Cardiac ventricle fibroblast (primary cell): ENCODE data around the gene KPTN. TPM values are rescaled to one million over a fixed set of nuclear protein-coding genes. Genes with fewer than 3 reads are reported as not detected.

Experiments used
- total RNA-seq: library from RNA; depleted of rRNA; stranded (reverse); fragments of >200 nt; gene quantifications from 2 replicates; pipeline ENCODE4 v1.2.3, GENCODE V29; 2015

The KPTN gene
- total RNA-seq: 4.1 and 4.3 TPM in 2 replicates

DNA sequence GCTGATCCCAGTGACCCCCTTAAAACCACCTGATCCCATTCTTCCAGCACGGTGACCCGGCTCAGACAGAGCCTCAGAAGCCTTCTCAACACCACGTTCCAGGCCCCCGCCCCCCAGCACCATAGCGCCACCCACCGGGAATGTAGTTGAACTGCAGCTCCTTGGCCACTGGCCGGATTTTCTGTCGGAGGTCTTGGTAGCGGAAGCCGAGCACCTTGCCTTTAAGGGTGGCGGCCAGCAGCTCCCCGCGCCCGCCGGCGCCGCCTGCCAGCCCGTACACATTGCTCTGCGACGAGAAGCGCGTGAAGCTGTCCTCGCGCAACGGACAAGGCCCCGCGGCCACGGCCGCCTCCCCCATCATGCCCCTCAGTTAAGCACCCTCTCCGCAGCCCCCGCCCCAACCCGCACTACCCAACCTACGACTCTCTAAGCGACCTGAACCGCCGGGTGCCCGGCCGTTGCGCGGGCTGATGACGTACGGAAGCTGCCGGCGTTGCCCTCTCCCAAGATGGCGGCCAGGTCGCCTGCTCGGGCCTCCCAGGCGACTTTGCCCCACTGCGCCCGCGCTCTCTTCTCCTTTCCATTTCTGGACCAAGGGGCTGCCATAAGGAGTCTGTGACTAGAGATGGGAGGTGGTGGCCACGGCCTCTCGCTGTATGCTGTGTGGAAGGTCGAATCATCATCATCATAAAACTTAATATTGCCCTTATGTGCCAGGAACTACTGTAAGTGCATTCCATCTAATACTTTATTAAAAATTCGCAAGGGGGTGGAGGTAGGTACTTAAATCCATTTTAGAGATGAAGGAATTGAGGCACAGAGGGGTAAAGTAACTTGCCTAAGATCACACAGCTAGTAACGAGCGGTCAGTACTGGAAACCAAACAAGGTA is at the start of gene KPTN:
Gene KPTN, minus strand, starts transcription at position 420 of the 891 bp plus-strand sequence. Its CDS starts 59 bp downstream, at position 361.

DNA sequence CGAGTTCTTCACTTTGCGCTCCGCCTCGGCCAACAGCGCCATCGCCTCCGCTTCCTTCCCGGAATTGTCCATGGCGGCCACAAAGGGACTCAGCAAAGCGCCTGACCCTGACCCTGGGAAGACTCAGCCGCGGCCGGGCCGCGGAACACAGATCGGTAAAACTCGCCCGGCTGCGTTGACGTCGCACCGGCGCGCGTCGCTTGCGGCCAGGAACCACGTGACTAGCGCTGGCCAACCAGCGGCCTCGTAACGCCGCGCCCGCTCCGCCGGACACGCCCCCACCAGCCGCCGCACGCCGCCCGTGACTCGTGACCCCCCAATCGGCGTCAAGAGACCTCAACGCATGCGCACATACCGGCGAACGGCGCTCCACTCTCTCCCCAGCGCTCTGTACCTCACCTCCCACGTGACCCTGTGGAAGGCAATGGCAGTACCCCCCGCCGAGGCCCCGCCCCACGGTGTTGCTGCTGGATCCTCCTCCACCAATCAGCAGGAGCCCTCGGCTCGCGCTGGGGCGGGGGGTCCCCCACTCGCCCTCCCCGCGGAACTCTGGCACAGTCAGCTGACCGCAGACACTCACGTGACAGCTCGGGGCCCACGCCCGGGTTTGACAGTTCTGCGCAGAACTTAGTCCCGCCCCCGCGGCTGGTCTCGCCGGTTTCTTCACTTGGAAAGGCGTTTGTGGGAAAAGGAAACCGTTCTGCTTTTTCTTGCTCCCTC is 31.0 kb upstream of the KPTN start, which contains the start of gene NAPA:
Gene NAPA, minus strand, starts transcription at position 195 of the 720 bp plus-strand sequence. Its CDS starts 123 bp downstream, at position 72.

GRCh38 chr19:47471733-47472457 is 12.1 kb downstream of the KPTN start, which contains the start of gene SLC8A2:
SLC8A2 (minus strand) TSS chr19:47471893; CDS start chr19:47466403, 5,490 bp downstream.

Other genes starting within 250 kb of the KPTN start
- gene CCDC9, start 227.7 kb downstream of the KPTN start, total RNA-seq: 12.1 and 20.8 TPM in 2 replicates
- 7.4 and 12.9 TPM in 2 replicates for gene INAFM1, start 209.3 kb downstream of the KPTN start, total RNA-seq
- 0.05 TPM in 1 of 2 replicates, not detected in the other for gene C5AR1, start 174.4 kb downstream of the KPTN start, total RNA-seq
- not detected in 2 replicates for gene C5AR2, start 152.0 kb downstream of the KPTN start, total RNA-seq
- gene DHX34, start 134.9 kb downstream of the KPTN start, total RNA-seq: 5.3 and 8.2 TPM in 2 replicates
- 20.4 and 27.8 TPM in 2 replicates for gene MEIS3, start 64.7 kb downstream of the KPTN start, total RNA-seq
- gene SLC8A2, start 12.3 kb downstream of the KPTN start, total RNA-seq: not detected in 2 replicates
- gene NAPA, start 30.8 kb upstream of the KPTN start, total RNA-seq: 83.4 and 91.9 TPM in 2 replicates
- not detected in 2 replicates for gene ZNF541, start 88.9 kb upstream of the KPTN start, total RNA-seq
- gene BICRA, start 124.9 kb upstream of the KPTN start, total RNA-seq: 14.9 and 22.2 TPM in 2 replicates
- 339 and 398 TPM in 2 replicates for gene EHD2, start 229.2 kb upstream of the KPTN start, total RNA-seq